GM10248 (cell line): ENCODE results near the gene GOLGA2.
"Not testable (repeated sequence)": the region's sequence is repeated elsewhere in the genome, so short reads cannot be mapped to it uniquely, and the experiment has no call there.

Source experiments
- CTCF ChIA-PET: fragments of 300-600 bp; sonication (Branson Sonifier 250); formaldehyde crosslinking; extraction: SDS; loops from one replicate; lab custom pipeline; 2021; ENCODE audit warnings: antibody characterized with exemption; lab: Yijun Ruan, JAX
- POLR2A ChIA-PET: fragments of 350-650 bp; sonication (Branson Sonifier 250); formaldehyde crosslinking; extraction: SDS; loops from one replicate; lab custom pipeline; 2020; ENCODE audit warnings: antibody characterized with exemption; lab: Yijun Ruan, JAX
- DNase-seq: peaks from one replicate; pipeline ENCODE4 v3.0.0; 2012; ENCODE audit errors: extremely low spot score
- TF ChIP-seq, protein P1 (sequence below): IDR thresholded peaks from 2 replicates; pipeline ENCODE4 v1.5.1; 2012; ENCODE audit warnings: mild to moderate bottlenecking, low read depth; ENCODE audit errors: extremely low read depth, missing control alignments, control extremely low read depth

GOLGA2 gene

DNA sequence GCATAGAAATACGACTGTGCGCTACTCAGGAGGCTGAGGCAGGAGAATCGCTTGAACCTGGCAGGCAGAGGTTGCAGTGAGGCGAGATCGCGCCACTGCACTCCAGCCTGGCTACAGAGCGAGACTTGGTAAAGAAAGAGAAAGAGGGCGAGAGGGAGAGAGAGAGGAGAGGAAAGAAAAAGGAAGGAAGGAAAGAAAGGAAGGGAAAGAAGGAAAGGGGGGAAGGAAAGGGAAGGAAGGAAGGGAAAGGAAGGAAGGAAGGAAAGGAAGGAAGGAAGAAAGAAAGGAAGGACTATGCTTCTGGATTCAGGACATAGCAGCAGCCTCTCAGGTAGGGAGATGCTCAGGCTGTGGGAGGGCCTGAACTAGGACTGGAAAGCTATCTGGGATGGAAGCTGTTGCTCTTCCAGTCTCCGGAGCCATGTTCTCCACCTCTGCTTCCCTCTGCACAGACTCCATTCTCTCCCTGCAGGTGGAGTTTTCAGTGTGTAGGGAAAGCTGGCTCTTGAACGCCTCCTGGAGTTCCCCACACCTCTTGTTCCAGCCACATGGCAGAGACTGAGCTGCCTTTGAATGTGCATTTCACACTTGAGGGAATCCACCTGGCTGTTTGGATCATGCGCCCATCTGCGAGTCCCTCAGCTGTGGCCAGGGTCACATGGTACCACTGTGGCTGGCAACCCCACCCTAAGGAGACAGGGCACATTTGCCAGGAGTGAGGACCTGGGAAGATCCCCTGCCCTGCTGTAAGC, 9.4 kb upstream of the GOLGA2 start:
- TF ChIP-seq, protein P1, sequence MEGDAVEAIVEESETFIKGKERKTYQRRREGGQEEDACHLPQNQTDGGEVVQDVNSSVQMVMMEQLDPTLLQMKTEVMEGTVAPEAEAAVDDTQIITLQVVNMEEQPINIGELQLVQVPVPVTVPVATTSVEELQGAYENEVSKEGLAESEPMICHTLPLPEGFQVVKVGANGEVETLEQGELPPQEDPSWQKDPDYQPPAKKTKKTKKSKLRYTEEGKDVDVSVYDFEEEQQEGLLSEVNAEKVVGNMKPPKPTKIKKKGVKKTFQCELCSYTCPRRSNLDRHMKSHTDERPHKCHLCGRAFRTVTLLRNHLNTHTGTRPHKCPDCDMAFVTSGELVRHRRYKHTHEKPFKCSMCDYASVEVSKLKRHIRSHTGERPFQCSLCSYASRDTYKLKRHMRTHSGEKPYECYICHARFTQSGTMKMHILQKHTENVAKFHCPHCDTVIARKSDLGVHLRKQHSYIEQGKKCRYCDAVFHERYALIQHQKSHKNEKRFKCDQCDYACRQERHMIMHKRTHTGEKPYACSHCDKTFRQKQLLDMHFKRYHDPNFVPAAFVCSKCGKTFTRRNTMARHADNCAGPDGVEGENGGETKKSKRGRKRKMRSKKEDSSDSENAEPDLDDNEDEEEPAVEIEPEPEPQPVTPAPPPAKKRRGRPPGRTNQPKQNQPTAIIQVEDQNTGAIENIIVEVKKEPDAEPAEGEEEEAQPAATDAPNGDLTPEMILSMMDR = no peak
- no peak for DNase-seq
- ChIA-PET CTCF (interaction anchor here (1.7 kb wide), 1 partner anchor 10 kb away, joined by 8 read pairs; no protein-coding TSS in a partner anchor), POLR2A (no interaction called here)

DNA sequence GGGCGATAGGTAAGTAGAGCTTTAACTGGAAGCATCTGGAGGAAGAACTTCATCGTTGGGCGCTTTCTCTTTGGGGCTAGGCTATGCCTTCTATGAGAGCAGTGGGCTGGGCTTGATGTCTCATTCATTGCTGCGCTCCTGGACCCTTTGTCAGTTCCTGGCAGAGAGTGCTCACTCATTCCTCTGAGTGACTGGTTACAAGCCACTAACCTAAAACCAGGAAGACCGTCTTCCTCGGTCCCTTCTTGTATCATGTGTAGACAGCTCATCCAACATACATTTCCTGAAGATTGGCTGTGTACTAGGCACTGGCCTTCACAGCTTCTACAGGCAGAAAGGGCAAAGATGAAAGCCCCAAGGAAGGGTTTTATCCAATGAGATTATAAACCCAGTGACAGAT, 6.7 kb upstream of the GOLGA2 start:
- TF ChIP-seq, protein P1 = no peak
- CTCF ChIA-PET = interaction anchor here (1.8 kb wide), 2 partner anchors 9 to 13 kb away, joined by 5 to 6 read pairs; no protein-coding TSS in a partner anchor
- no peak for DNase-seq
- POLR2A ChIA-PET = no interaction called here

DNA sequence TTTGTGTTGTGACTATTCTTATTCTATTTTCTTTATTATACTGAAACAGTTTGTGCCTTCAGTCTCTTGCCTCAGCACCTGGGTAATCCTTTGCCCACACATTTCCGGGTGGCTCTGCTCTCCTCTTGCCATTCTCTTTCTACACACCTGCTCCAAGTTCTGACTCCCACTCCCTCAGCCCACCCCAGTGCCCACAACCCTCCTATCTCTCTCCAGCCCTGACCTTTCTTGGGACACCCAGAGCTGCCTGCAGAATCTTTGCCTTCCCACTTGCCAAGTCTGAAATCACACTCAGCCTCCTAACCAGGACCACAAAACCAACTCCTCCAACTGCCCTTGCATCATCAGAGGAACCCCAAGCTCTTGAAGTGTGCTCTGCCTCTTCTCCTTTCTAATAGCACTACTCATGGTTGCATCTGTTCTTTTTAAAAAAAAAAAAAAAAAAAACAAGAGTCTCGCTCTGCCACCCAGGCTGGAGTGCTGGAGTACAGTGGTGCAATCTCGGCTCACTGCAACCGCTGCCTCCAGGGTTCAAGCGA, 4.3 kb upstream of the GOLGA2 start:
- CTCF ChIA-PET = interaction anchor here (1.0 kb wide), 1 partner anchor 133 kb away, joined by 3 read pairs; no protein-coding TSS in a partner anchor
- TF ChIP-seq, protein P1 = no peak
- POLR2A ChIA-PET = no interaction called here
- no peak for DNase-seq

DNA sequence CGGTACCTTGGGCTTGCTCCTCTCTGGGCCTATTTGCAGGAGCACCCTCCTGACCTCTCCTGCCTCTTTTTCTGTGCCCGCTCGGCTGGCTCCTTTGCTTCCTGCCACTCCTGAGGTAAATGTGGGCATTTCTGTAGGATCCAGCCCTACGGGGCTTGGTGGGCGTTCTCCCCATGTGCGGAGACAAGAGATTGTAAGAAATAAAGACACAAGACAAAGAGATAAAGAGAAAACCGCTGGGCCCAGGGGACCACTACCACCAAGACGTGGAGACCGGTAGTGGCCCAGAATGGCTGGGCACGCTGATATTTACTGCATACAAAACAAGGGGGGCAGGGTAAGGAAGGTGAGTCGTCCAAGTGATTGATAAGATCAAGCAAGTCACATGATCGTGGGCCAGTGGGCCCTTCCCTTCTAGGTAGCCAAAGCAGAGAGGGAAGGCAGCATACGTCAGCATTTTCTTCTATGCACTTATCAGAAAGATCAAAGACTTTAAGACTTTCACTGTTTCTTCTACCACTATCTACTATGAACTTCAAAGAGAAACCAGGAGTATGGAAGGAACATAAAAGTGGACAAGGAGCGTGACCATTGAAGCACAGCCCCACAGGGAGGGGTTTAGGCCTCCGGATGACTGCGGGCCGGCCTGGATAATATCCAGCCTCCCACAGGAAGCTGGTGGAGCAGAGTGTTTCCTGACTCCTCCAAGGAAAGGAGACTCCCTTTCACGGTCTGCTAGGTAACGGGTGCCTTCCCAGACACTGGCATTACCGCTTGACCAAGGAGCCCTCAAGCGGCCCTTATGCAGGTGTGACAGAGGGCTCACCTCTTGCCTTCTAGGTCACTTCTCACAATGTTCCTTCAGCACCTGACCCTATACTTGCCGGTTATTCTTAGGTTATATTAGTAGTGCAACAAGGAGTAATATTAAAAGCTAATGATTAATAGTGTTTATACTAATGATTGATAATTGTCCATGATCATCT, 3.6 kb upstream of the GOLGA2 start:
- CTCF ChIA-PET = interaction anchor here (1.0 to 1.5 kb wide), 2 partner anchors 7 to 134 kb away, joined by 3 to 4 read pairs; no protein-coding TSS in a partner anchor
- DNase-seq, POLR2A ChIA-PET: not testable (repeated sequence)

DNA sequence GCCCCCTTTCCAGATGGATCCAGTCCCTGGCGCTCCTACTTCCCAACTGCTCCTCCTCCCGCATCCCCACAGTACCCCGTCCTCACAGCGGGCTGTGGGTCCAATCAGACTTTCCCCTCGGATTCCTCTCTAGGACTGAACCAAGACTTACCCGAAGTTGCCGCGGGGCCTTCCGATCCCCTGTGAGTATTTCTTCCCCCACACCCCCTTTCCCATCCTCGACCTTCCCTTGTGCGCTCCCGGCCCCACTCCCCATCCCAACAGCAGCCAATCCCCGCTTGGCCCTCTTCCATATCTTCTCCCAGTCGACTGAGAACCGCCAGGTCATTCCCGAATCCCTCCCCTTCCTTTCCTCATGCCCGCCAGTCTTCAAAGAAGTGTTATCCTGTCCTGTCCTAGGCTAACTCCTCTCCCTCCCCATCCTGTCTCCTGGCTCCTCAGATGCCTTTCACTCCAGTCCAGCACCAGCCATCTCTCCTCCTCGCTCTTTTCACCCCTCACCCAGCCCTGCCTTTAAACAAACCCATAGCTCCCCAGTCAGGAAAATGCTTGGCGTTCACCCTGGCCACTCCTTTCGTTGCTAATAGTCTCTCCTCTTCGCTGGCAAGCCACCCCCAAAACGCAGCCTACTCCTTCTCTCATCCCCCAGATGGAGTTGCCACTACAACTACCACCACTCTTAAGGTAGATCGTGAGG, 915 bp upstream of the GOLGA2 start:
- DNase-seq = no peak
- CTCF ChIA-PET = interaction anchor here (1.2 to 3.2 kb wide), 3 partner anchors 14 to 162 kb away, joined by 3 to 12 read pairs (median 4); no protein-coding TSS in a partner anchor
- POLR2A ChIA-PET = interaction anchor here (0.5 to 1.1 kb wide), 5 partner anchors 22 to 276 kb away, joined by 3 to 6 read pairs (median 3); no protein-coding TSS in a partner anchor
- TF ChIP-seq, protein P1 = no peak

DNA sequence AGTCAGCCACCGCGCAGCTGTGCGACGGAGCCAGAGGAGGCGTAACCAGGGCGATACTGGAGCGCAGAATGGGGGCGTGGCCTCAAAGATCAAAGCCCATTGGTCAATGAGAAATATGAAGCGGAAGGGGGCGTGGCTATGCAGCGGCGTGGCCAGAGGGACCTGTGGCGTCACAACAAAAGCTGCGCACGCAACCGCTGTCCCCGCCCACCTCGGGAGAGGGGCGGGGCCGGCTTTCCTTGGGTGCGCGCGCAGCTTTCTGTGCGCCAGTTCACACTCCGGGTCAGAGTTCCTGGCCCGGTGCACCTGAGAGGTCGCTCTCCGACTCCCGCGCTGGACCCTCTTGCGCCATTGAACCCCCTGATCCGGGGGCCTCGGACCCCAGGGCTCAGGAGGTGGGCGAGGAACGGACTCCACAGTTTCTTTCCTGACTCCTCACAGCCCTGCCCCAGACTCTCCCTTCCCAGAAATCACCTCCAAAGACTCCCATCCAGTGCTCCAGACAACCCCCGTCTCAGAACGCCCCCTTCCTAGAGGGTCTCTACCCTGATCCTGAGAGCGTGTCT, 284 bp upstream of the GOLGA2 start, which contains the start of gene SWI5:
TSS of gene SWI5 (plus strand) at position 269 of the 566 bp plus-strand sequence.
- DNase-seq = peak; percentile 100
- TF ChIP-seq, protein P1 = no peak
- CTCF ChIA-PET = interaction anchor here (1.2 to 3.2 kb wide), 2 partner anchors 14 to 19 kb away, joined by 3 to 12 read pairs; no protein-coding TSS in a partner anchor
- POLR2A ChIA-PET = interaction anchor here (0.5 to 1.1 kb wide), 6 partner anchors 21 to 362 kb away, joined by 3 to 6 read pairs (median 3); no protein-coding TSS in a partner anchor
